Thoracic aorta (tissue), 2 donors: ENCODE measurements around the gene ANKRD49. TPM values are rescaled to one million over a fixed set of nuclear protein-coding genes. Genes with fewer than 3 reads are reported as not detected.
"Not testable (repeated sequence)": the region's sequence is repeated elsewhere in the genome, so short reads cannot be mapped to it uniquely, and the experiment has no call there.

Source experiments
- ATAC-seq: fragments of 150-250 bp; one replicate; pipeline ENCODE4 v1.8.0; 2017; ENCODE audit warnings: low read depth; ENCODE audit not compliant: insufficient number of reproducible peaks, low FRiP score
- DNase-seq: peaks from one replicate; pipeline ENCODE4 v3.0.0-alpha.2; 2020; ENCODE audit warnings: low spot score
- H3K27ac ChIP-seq, 2 donors: fragments of 200-600 bp; sonication (generic); 1 replicate in 1 of 2; 2 replicates in 1 of 2; pipeline ENCODE4 v1.5.1; 2016; ENCODE audit warnings: mild to moderate bottlenecking in 2 of 2, moderate library complexity in 2 of 2
- H3K27me3 ChIP-seq: fragments of 200-600 bp; sonication (generic); replicated peaks from 2 replicates; pipeline ENCODE4 v1.6.0; 2016; ENCODE audit warnings: mild to moderate bottlenecking; ENCODE audit not compliant: insufficient read depth
- H3K36me3 ChIP-seq: fragments of 200-600 bp; sonication (generic); one replicate; pipeline ENCODE4 v1.5.1; 2016
- H3K4me1 ChIP-seq, 2 donors: fragments of 200-600 bp; sonication (generic); 1 replicate in 1 of 2; 2 replicates in 1 of 2; pipeline versions ENCODE4 v1.5.1 to v1.6.0; 2016; ENCODE audit warnings: low read depth in 2 of 2, mild to moderate bottlenecking in 1 of 2; ENCODE audit not compliant: control insufficient read depth in 1 of 2
- H3K4me3 ChIP-seq: fragments of 200-600 bp; sonication (generic); 2 replicates; pipeline ENCODE4 v1.5.1; 2016; ENCODE audit warnings: mild to moderate bottlenecking
- H3K9me3 ChIP-seq: fragments of 200-600 bp; sonication (generic); 2 replicates; pipeline ENCODE4 v1.5.1; 2016
- total RNA-seq, 2 donors: library from RNA; depleted of rRNA; stranded (reverse); fragments of >200 nt; gene quantifications; one replicate each; pipeline versions ENCODE4 v1.1.0 to v1.2.3, GENCODE V29; 2016
- TF ChIP-seq, protein P1 (sequence below): fragments of 200-600 bp; sonication (generic); IDR thresholded peaks from one replicate; pipeline ENCODE4 v1.5.1; 2019; ENCODE audit warnings: antibody characterized with exemption

ANKRD49 gene
- total RNA-seq, 2 donors from 2014 or later: 18.8 to 20.8 TPM

DNA sequence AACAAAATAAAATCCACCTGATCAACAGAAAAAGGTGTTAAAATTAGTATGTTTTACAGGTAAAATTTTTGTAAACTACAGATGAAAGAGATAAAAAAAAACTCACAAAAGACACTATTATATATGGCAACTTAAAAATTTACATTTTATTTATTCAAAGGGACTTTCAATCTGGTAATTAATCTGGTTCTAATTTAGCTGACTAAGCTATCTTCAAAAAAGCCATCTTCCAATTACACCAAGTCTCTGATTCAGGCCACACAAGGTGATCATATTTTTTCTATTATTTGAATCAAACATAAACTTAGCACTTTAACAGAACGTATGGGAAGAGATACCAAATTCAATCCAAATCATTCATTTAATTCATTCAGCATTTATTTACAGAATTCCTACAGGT lies 7.7 kb upstream of the ANKRD49 start:
- Histone ChIP-seq H3K27ac (no peak overlapping the region), H3K36me3 (peaks cover 12% of the 10 kb centered on the region)

DNA sequence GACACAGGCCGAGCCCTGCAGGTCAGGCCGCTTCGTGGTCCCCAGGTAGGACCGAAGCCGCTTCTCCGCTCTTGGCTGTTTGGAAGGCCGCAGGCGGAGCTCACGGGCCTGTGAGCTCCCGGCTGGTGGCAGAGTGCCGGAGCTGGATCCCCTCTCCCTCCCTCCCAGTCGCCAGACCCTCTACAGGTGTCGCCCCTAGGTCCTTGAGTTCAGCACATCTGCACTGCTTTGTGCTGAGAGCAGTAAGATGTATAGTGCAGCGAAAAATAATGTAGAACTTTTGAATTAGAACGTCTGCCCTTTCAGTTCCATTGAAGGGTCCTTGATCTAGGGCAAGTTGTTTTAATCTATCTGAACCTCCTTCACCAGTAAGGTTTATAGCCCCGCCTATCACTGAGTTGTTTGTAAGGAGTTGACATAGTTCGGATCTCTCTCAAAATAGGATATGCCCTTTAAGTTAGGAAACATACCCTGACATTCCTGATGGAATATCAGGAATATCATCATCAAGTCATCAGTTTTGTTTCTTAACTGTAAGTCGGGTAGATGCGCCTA lies 419 bp downstream of the ANKRD49 start:
- peaks cover 13 to 33% of the 10 kb centered on the region in 2 donors for H3K4me1 ChIP-seq
- peak overlapping the region; percentile 97 for H3K4me3 ChIP-seq
- TF ChIP-seq, protein P1, sequence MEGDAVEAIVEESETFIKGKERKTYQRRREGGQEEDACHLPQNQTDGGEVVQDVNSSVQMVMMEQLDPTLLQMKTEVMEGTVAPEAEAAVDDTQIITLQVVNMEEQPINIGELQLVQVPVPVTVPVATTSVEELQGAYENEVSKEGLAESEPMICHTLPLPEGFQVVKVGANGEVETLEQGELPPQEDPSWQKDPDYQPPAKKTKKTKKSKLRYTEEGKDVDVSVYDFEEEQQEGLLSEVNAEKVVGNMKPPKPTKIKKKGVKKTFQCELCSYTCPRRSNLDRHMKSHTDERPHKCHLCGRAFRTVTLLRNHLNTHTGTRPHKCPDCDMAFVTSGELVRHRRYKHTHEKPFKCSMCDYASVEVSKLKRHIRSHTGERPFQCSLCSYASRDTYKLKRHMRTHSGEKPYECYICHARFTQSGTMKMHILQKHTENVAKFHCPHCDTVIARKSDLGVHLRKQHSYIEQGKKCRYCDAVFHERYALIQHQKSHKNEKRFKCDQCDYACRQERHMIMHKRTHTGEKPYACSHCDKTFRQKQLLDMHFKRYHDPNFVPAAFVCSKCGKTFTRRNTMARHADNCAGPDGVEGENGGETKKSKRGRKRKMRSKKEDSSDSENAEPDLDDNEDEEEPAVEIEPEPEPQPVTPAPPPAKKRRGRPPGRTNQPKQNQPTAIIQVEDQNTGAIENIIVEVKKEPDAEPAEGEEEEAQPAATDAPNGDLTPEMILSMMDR: no peak
- H3K9me3 ChIP-seq: no peaks in the 10 kb centered on the region
- peaks cover 10% of the 10 kb centered on the region for H3K36me3 ChIP-seq
- H3K27me3 ChIP-seq: no peaks in the 10 kb centered on the region
- H3K27ac ChIP-seq: peak overlapping the region; percentile 78 to 82
- no peak for DNase-seq
- ATAC-seq: peak; percentile 36

More for the DNA sequence above, 7.7 kb upstream of the ANKRD49 start:
- Histone ChIP-seq H3K27me3 (no peaks in the 10 kb centered on the region), H3K4me1 (no peaks in the 10 kb centered on the region), H3K4me3 (no peak overlapping the region), H3K9me3 (no peaks in the 10 kb centered on the region)
- ATAC-seq (no peak), DNase-seq (no peak)
- TF ChIP-seq, protein P1: no peak

DNA sequence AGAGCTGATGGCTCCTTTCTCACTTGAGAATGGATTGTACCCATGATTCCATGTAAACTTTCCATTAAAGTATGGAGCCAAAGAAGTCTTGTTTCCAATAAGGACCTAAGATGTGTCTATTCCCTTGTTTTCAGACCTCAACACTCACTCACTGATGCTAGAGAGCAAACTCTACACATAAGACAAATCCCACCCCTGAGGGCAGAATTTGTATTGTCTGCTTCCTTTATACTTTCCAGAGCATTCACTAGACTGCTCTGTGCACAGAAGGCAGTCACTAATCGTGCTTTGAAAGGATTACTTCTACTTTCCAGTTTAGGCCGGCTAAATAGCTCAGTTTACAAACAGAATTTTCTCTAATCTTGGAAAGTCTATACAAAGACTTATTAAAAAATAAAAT lies 6.4 kb downstream of the ANKRD49 start:
- no peaks in the 10 kb centered on the region for H3K27me3 ChIP-seq
- DNase-seq: no peak
- peaks cover 10% of the 10 kb centered on the region for H3K36me3 ChIP-seq

DNA sequence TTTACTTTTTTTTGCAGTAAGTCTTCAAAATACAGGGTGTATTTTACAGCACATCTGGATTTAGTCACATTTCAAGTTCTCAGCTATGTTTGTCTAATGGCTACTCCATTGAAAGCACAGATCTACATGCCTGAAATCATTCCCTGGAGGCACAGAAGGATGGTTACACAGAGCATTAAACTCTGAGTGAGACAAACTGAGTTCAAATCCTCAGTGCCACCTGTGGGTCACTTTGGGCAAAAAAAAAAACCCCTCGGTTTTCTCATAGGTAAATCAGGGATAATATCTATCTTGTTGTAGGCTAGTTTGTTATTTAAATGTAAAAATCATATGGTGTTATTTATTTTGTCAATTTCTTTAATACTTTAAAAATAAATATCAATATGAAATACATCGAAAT lies 7.7 kb downstream of the ANKRD49 start:
- ATAC-seq: no peak
- Histone ChIP-seq H3K4me1 (no peaks in the 10 kb centered on the region), H3K4me3 (no peak overlapping the region), H3K9me3 (no peaks in the 10 kb centered on the region), H3K36me3 (peaks cover 10% of the 10 kb centered on the region), H3K27ac (no peak overlapping the region), H3K27me3 (no peaks in the 10 kb centered on the region)
- TF ChIP-seq, protein P1: no peak
- no peak for DNase-seq

More for the DNA sequence above, 6.4 kb downstream of the ANKRD49 start:
- no peak for ATAC-seq
- peaks cover 0 to 9% of the 10 kb centered on the region in 2 donors for H3K4me1 ChIP-seq
- TF ChIP-seq, protein P1: no peak
- no peak overlapping the region for H3K27ac ChIP-seq
- no peak overlapping the region for H3K4me3 ChIP-seq
- no peaks in the 10 kb centered on the region for H3K9me3 ChIP-seq

DNA sequence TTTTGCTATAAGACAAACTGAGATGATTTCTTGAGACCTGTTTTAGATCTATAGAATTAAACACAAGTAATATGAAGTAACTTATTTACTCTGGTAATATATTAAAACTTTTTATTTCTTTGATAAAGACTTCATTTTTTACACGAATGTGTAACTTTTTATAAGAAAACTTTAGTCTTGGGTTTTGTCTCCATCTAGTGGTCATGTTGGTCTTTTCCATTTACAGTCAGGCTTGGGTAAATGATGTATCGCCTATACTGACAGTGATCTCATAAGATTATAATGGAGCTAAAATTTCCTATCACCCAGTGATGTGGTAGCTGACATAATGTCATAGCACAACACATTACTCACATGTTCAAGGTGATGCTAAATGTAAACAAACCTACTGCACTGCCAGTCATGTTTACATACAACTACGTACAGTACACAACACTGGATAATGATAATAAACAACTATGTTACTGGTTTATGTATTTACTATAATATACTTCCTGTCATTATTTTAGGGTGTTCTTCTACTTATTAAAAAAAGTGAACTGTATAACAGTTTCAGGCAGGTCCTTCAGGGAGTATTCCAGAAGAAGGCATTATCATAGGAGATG lies 11.0 kb downstream of the ANKRD49 start:
- DNase-seq: no peak
- Histone ChIP-seq H3K27ac (no peak overlapping the region), H3K4me1 (no peaks in the 10 kb centered on the region), H3K4me3 (no peak overlapping the region), H3K9me3 (no peaks in the 10 kb centered on the region), H3K36me3 (no peaks in the 10 kb centered on the region), H3K27me3 (no peaks in the 10 kb centered on the region)
- no peak for ATAC-seq
- TF ChIP-seq, protein P1: peak; percentile 52

DNA sequence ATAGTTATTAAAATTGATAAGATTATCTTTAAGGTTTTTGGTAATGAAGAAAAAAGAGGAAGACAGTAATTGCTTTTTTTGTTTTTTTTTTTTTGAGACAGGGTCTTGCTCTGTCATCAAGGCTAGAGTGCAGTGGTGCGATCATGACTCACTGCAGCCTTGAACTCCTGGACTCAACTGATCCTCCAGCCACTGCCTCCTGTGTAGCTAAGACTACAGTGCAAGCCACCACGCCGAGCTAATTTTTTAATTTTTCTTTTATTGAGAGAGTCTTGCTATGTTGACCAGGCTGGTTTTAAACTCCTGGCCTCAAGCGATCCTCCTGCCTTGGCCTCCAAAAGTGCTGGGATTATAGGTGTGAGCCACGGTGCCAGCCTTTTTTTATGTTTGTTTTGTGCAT lies 12.7 kb downstream of the ANKRD49 start:
- not testable (repeated sequence) for H3K4me3 ChIP-seq, H3K4me1 ChIP-seq, H3K36me3 ChIP-seq, ATAC-seq, H3K27me3 ChIP-seq, H3K27ac ChIP-seq, DNase-seq, H3K9me3 ChIP-seq
